AG04450 (cell line): ENCODE data around the gene HIBADH. TPM values are rescaled to one million over a fixed set of nuclear protein-coding genes. Genes with fewer than 3 reads are reported as not detected.

Experiments used
- CTCF ChIA-PET: fragments of 300-600, 350-600 bp; formaldehyde crosslinking; extraction: SDS; loops from one replicate; lab custom pipeline; 2022; ENCODE audit warnings: antibody characterized with exemption, inconsistent platforms; lab: Charles Lee
- POLR2A ChIA-PET: fragments of 350-600 bp; formaldehyde crosslinking; extraction: SDS; loops from one replicate; lab custom pipeline; 2021; ENCODE audit warnings: antibody characterized with exemption, inconsistent platforms; lab: Yijun Ruan, JAX
- DNase-seq: peaks from one replicate; pipeline ENCODE4 v3.0.0-alpha.2; 2011; ENCODE audit warnings: low read depth, low spot score
- H3K27ac ChIP-seq: one replicate; pipeline ENCODE4 v1.5.1; 2012; ENCODE audit warnings: low read depth, low read length, control low read depth
- H3K27me3 ChIP-seq: one replicate; pipeline ENCODE4 v1.6.0; 2012; ENCODE audit warnings: low read length; ENCODE audit not compliant: control insufficient read depth, insufficient read depth
- H3K4me3 ChIP-seq: 2 replicates; pipeline ENCODE4 v1.5.1; 2011; ENCODE audit warnings: mild to moderate bottlenecking, low read depth, low read length, control low read depth
- H3K9me3 ChIP-seq: 2 replicates; pipeline ENCODE4 v1.5.1; 2012; ENCODE audit warnings: low read length; ENCODE audit not compliant: control insufficient read depth, insufficient read depth
- CTCF ChIP-seq: IDR thresholded peaks from 2 replicates; pipeline ENCODE4 v1.5.1; 2011; ENCODE audit warnings: low read depth, low read length, control low read depth, inconsistent platforms
- polyA plus RNA-seq: library from polyadenylated mRNA; depleted of rRNA; stranded (reverse); fragments of >200 nt; gene quantifications from 2 replicates; pipeline ENCODE4 v1.2.3, GENCODE V29; 2011

The HIBADH gene
- polyA plus RNA-seq, 1 experiment: 86.3 TPM

GRCh38 chr7:27611059-27611458 lies 51.6 kb downstream of the HIBADH start:
- ChIA-PET POLR2A (no interaction called here), CTCF (no interaction called here)
- no peak for DNase-seq

GRCh38 chr7:27608776-27609495 lies 53.7 kb downstream of the HIBADH start:
- no peak for TF ChIP-seq CTCF
- no peaks in the 10 kb centered on the region for H3K27me3 ChIP-seq
- no peak overlapping the region for H3K4me3 ChIP-seq
- H3K9me3 ChIP-seq: no peaks in the 10 kb centered on the region
- ChIA-PET POLR2A (no interaction called here), CTCF (no interaction called here)
- no peak for DNase-seq
- H3K27ac ChIP-seq: no peak overlapping the region

More at GRCh38 chr7:27611059-27611458, 51.6 kb downstream of the HIBADH start:
- no peak for TF ChIP-seq CTCF
- no peak overlapping the region for H3K27ac ChIP-seq
- H3K4me3 ChIP-seq: no peak overlapping the region
- no peaks in the 10 kb centered on the region for H3K27me3 ChIP-seq
- peaks cover 2% of the 10 kb centered on the region; the same call in 1 of the 2 replicates for H3K9me3 ChIP-seq

- no peak overlapping the region for H3K4me3 ChIP-seq
- no peak for TF ChIP-seq CTCF
- ChIA-PET POLR2A (no interaction called here), CTCF (interaction anchor here (1.1 to 4.6 kb wide), 5 partner anchors 20 to 412 kb away, joined by 3 to 41 read pairs (median 12); no protein-coding TSS in a partner anchor)
- no peak overlapping the region for H3K27ac ChIP-seq
- no peak for DNase-seq
- no peaks in the 10 kb centered on the region for H3K9me3 ChIP-seq
- no peaks in the 10 kb centered on the region for H3K27me3 ChIP-seq
Observed at GRCh38 chr7:27607210-27607606, 55.5 kb downstream of the HIBADH start.

GRCh38 chr7:27606270-27607209 lies 56.1 kb downstream of the HIBADH start:
- TF ChIP-seq CTCF: no peak
- Histone ChIP-seq H3K9me3 (no peaks in the 10 kb centered on the region), H3K4me3 (no peak overlapping the region), H3K27ac (no peak overlapping the region), H3K27me3 (no peaks in the 10 kb centered on the region)
- ChIA-PET POLR2A (no interaction called here), CTCF (interaction anchor here (0.6 to 4.6 kb wide), 20 partner anchors 9 to 455 kb away, joined by 3 to 41 read pairs (median 4); no protein-coding TSS in a partner anchor)
- DNase-seq: no peak
